ENCODE results near the gene RNASEH1.
A peak's percentile ranks its signal among the peaks of the same experiment; 100 is the strongest.

DNA sequence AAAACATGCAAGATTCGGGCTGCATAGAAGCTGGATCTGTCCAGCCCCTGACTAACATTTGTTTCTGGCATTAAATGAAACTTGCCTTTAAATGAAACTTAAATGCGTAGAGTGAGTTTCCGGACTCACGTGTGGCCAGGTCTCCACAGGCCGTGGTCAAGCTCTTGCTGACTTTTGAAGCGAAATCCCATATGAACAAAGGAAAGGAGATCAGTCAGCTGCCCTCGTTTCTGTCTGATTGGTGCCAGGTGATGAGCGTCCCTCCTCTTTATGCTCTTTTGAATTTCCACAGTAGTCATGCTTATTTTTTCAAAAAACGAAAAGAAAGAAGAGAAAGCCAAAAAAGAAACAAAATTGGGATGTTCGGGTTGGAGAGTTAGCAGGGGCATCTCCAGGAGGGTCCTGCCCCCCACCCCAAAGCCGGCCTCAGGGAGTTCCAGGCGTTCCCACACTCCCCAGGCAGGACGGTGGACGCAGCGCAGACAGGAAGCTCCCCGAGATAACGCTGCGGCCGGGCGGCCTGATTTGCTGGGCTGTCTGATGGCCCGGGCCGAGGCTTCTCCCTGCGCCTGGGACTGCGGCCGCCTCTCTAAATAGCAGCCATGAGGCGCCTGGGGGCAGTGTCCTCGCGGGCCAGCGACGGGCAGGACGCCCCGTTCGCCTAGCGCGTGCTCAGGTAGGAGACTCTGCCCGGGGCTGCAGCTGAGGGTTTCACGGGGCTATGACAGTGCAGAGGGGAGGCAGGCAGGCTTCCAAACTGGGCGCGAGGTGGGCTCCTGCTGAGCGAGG is 36.6 kb upstream of the RNASEH1 start, which contains the start of gene COLEC11:
- TF ChIP-seq, protein P1, sequence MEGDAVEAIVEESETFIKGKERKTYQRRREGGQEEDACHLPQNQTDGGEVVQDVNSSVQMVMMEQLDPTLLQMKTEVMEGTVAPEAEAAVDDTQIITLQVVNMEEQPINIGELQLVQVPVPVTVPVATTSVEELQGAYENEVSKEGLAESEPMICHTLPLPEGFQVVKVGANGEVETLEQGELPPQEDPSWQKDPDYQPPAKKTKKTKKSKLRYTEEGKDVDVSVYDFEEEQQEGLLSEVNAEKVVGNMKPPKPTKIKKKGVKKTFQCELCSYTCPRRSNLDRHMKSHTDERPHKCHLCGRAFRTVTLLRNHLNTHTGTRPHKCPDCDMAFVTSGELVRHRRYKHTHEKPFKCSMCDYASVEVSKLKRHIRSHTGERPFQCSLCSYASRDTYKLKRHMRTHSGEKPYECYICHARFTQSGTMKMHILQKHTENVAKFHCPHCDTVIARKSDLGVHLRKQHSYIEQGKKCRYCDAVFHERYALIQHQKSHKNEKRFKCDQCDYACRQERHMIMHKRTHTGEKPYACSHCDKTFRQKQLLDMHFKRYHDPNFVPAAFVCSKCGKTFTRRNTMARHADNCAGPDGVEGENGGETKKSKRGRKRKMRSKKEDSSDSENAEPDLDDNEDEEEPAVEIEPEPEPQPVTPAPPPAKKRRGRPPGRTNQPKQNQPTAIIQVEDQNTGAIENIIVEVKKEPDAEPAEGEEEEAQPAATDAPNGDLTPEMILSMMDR (IDR thresholded peaks at IDR 0.05; ENCODE audit: low read depth, low read length, missing input control): peak; percentile 35
- TF ChIP-seq YY1 (IDR thresholded peaks at IDR 0.05) (peak; percentile 88), TAF1 (conservative IDR thresholded peaks at IDR 0.05) (peak; percentile 25), SP1 (IDR thresholded peaks at IDR 0.05) (peak; percentile 26), HNF4A (conservative IDR thresholded peaks at IDR 0.05) (peak in 1 of 2 donors; percentile 35), RXRA (IDR thresholded peaks at IDR 0.05) (peak; percentile 32 to 44), GABPA (IDR thresholded peaks at IDR 0.05 in 1 of 2, conservative IDR thresholded peaks at IDR 0.05 in 1 of 2) (no peak)
- TF ChIP-seq, protein P2, sequence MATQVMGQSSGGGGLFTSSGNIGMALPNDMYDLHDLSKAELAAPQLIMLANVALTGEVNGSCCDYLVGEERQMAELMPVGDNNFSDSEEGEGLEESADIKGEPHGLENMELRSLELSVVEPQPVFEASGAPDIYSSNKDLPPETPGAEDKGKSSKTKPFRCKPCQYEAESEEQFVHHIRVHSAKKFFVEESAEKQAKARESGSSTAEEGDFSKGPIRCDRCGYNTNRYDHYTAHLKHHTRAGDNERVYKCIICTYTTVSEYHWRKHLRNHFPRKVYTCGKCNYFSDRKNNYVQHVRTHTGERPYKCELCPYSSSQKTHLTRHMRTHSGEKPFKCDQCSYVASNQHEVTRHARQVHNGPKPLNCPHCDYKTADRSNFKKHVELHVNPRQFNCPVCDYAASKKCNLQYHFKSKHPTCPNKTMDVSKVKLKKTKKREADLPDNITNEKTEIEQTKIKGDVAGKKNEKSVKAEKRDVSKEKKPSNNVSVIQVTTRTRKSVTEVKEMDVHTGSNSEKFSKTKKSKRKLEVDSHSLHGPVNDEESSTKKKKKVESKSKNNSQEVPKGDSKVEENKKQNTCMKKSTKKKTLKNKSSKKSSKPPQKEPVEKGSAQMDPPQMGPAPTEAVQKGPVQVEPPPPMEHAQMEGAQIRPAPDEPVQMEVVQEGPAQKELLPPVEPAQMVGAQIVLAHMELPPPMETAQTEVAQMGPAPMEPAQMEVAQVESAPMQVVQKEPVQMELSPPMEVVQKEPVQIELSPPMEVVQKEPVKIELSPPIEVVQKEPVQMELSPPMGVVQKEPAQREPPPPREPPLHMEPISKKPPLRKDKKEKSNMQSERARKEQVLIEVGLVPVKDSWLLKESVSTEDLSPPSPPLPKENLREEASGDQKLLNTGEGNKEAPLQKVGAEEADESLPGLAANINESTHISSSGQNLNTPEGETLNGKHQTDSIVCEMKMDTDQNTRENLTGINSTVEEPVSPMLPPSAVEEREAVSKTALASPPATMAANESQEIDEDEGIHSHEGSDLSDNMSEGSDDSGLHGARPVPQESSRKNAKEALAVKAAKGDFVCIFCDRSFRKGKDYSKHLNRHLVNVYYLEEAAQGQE (IDR thresholded peaks at IDR 0.05): peak; percentile 31
- TF ChIP-seq, protein P3, sequence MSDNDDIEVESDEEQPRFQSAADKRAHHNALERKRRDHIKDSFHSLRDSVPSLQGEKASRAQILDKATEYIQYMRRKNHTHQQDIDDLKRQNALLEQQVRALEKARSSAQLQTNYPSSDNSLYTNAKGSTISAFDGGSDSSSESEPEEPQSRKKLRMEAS (IDR thresholded peaks at IDR 0.05): no peak
